HG03442 (cell line): ENCODE data around the gene SERTM2.
"Not testable (repeated sequence)": the region's sequence is repeated elsewhere in the genome, so short reads cannot be mapped to it uniquely, and the experiment has no call there.

Experiments
- ATAC-seq: cut with Tn5 transposase; IDR thresholded peaks from one replicate; pipeline ENCODE4 v1.9.1; 2021; ENCODE audit warnings: mild to moderate bottlenecking, moderate library complexity; ENCODE audit not compliant: unreplicated experiment

Gene SERTM2

DNA sequence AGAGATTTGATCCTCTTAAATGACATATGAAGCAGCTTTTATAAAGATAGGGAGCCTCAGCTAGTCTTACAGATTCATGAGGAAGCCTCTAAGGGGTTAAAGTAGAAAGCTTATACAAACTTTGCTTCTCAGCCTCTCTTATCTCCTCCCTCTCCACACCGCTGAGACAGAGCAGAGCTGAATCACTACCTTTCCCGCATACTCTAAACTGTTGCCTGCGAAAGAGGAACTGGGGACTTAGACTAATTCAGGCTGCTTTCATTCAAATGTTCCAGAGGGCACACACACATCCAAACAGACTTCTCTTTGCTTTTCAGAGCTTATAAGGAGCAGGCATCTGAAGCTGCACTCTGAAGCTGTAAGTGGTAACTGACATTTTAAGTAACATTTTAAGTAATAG, at the start of gene SERTM2:
SERTM2 (plus strand) TSS at position 169 of the 400 bp plus-strand sequence. CDS start 7,213 bp downstream, outside the sequence.
- peak; percentile 79 for ATAC-seq

DNA sequence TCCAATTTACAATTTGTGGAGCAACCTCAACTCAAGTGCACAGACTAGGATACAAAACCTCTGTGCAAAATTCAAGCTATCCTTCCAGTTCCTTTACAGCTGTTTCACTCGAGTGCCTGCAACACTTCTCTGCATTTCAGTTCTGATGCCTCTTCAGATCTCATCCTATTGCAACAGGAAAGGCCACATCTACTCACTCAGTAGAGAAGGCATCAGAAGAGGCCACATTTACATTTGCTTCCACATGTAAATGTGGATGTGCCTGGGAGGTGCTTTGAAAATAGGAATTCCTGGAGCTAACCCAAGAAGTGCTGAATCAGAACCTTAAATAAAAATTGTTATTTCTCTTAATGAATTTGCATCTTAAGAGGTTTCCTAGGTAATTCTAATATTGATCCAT, 45.8 kb upstream of the SERTM2 start:
- no peak for ATAC-seq

- no peak for ATAC-seq
These were observed 43.5 kb upstream of the SERTM2 start for GRCh38 chrX:111467896-111468295.

GRCh38 chrX:111470681-111471403, 40.6 kb upstream of the SERTM2 start:
- ATAC-seq: no peak

DNA sequence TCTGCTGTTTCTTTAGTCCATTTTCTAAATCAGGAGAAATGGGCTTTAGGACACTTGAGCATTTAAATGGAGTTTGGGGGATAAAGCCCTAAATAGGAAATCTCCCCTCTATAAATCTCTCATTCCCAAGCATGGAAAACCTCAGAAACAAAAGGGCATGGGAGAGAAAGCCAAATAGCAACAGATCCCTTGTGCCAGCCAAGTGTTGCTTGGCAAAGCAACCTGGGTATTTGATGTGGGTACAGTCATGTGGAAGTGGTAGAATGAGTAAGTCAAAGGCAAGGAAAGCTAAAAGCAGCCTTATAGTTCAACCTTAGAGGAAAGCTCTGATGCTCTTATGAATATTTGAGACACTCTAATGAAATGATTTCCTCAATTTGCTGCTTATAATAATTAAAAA, 29.5 kb upstream of the SERTM2 start:
- no peak for ATAC-seq

DNA sequence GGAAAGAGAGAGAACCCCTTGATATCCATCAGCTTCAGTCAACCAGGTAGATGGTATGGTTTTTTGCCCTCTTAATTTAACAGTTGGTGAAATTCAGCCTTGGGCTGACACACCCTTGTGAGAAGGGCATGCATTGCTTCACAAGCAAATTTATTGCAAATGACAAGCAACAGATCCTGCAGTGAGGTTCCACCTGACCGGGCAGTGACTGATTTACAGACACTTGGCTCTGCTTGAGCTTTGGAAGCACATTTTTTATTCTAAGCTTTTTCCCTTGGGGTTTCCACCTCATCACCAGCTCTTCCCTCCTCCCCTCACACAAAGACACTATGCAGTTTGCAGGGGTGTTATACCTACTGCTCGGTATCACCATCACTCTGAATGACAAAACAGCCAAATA, 28.3 kb upstream of the SERTM2 start:
- ATAC-seq: no peak

GRCh38 chrX:111483881-111484280, 27.6 kb upstream of the SERTM2 start:
- ATAC-seq: no peak

- no peak for ATAC-seq
These were observed 20.8 kb upstream of the SERTM2 start for GRCh38 chrX:111490688-111491087.

GRCh38 chrX:111492085-111492484, 19.4 kb upstream of the SERTM2 start:
- ATAC-seq: no peak

DNA sequence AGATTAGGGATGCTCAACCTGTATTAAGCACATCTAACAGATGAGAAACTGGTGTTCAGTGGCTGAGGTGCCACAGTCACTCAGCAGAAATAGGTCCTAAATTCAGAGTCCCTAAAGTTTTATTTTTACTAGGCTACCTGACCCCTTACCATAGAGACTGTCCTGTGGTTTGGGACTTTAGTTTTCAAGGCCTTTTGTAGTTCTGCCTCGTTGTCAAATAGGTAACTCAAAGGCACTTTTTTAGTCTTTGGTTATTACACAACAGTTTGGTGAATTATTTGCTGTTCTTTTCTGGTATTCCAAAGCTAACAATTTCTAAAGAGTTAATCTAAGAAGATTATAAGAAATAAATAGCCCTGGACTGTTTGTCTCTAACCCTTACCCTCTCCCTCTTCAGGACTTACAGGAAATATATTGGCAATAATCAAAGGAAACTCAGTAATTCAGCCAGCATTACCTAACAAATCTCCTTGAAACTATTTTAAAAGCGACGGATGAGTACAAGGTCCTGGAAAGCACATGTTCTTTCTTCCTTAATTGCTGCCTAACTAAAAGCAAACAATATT, 12.8 kb upstream of the SERTM2 start:
- ATAC-seq: no peak

DNA sequence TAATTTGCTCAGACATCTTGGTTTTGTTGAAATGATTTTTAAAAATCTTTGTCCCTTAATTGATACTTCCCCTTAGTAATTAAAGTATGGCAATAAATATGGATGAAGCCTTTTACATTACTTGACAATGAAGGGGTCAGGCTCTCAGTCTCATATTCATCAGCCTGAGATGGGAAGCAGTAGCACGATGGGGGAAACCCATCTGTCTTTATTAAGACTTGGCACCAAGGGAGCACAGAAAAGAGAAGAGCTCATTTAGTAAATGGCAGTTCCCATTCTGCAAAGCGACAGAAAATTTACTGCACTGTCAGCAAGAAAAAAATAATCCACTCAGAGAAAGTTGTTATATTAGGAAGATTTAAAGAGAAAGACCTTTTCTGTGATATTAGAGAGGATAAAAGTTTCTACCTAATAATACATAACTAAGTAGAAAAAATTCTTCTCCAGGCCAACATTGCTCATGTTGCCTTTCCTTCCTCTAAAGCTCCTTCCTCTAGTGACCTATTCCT, 7.9 kb upstream of the SERTM2 start:
- ATAC-seq: no peak

DNA sequence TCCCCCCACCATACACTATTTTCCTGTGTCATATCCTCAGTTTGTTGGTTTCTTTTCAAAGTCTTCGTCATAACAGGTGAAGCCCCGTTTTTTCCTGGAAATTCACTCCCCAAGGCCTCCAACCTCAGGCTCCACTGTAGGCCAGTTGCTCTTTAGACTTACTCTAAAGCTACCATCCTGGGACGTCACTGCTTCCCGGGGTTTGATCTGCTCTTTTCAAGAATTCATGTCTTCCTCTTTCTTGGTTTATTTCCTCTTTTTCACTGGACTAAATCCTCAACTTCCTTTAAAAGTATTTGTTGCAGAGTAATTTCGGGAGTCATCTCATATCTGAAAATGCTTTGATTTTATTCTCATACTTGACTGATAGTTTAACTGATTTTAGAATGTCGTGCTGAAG, 6.5 kb upstream of the SERTM2 start:
- no peak for ATAC-seq

DNA sequence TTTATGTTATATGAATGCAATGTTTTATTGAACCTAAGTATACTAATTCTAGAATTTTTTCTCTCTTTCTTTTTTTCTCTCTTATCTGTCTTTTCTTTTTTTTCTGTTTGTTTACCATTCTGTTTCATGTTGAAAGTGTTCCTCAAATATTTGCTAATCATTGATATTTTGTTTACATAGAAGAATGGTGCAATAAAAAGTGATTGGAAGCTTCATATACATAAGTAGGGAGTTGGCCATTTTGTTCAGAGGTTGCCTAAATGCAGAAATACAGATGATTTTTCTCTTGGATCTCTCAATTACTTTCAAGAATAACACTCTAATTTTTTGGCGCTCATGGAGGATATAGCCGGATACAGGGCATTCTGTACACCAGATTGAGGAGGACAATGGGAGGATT, 5.7 kb upstream of the SERTM2 start:
- no peak for ATAC-seq

DNA sequence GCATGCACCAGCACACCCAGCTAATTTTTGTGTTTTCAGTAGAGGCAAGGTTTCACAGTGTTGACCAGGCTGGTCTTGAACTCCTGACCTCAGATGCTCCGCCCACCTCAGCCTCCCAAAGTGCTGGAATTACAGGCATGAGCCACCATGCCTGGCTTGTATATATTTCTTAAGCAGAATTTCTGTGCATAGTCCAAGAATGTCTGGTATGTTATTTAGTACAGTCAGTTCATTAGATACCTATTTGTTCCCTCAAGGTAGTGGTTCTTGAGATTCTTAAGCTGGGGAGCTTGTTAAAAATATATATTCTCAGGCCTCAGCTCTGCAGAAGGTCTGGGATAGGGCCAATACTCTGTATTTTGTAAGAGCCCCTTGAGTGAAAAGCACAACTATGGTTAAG, 4.6 kb upstream of the SERTM2 start:
- no peak for ATAC-seq

- no peak for ATAC-seq
These were observed 3.5 kb upstream of the SERTM2 start for GRCh38 chrX:111507933-111508332.

DNA sequence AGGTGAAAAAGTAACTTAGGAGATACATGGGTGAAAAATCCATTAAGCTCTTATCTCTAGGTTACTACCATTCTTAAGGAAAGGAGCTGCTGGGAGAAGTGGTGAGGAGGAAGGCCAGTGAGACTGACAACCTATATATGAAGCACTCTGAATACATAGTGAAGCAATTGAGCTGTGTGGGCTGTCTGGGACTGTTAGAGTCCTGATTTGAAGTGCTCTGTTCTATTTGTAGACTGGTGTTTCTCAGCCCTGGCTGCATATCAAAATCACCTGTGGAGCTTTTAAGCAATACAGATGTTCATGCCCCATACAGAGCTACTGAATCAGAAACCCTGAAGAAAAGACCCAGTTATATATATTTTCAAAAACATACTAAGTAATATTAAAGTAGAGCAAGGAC, 3.9 kb downstream of the SERTM2 start:
- ATAC-seq: no peak

GRCh38 chrX:111518667-111519066, 7.2 kb downstream of the SERTM2 start:
- no peak for ATAC-seq

DNA sequence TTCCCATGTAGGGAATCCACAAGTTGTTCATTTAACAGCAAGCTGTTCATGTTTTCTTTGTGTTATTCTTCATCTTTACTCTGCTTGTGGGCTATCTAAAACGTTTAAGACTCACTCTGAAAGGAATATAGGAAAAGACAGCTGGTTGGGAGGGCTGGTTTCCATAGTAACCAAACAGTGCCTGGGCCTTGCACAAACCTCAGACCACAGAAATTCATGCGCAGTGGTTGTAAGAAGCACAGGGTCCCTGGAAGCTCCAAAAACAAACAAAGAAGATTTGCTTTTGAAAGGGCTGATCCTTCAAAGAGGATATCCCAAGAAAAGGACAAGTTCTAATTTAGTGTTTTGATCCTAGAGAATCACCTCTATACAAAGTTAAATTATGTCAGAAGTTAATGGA, 7.8 kb downstream of the SERTM2 start:
- no peak for ATAC-seq

DNA sequence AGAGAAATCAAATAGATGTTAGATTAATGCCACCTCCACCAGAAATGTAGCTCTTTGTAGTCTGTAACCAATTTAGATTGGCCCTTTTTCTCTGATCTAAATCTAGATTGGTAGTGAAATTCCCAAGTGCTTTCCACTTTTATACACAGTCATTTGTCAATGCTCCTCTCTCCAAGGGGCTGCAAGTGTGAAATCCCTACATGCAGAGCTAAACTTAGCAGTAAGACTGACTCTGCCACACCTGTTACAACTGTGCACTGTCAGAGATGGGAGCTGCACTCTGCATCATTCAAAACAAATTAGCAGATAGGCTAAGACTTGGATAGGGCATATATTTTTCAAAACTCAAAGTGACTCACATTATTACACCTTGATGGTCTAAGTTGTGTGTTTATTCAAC, 9.1 kb downstream of the SERTM2 start:
- ATAC-seq: no peak

GRCh38 chrX:111521169-111521568, 9.7 kb downstream of the SERTM2 start:
- no peak for ATAC-seq

DNA sequence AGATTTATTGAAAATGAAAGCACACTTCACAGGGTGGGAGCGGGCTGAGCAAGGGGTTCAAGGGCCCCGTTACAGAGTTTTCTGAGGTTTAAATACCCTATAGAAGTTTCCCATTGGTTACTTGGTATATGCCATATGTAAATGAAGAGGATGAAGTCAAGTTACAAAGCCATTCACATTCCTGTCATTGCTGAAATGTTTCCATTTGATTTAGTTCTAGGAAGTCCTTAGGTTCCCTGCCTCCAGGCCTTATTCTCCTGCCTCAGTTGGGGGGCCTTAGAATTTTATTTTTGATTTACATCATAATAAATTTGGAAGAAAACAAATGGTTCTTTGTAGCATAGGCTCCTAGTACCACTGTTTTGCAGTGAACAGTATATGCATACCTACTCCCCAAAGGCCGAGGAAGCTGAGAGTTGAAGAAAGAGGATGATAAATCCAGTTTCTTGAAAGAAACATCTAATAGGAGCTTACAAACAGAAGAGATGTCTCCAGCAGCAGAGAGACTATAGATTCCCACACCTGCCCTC, 31.8 kb downstream of the SERTM2 start:
- ATAC-seq: no peak

- ATAC-seq: not testable (repeated sequence)
These were observed 37.8 kb downstream of the SERTM2 start for GRCh38 chrX:111549235-111549634.
